Measurements from ENCODE around the gene NBL1.

NBL1 gene

GRCh38 chr1:19646377-19647319, 2.5 kb downstream of the NBL1 start:
- no peak for DNase-seq (ENCODE audit: low read depth, low spot score)

- no peak for DNase-seq (ENCODE audit: low read depth, low spot score)
Measured at GRCh38 chr1:19647643-19648042, 3.5 kb downstream of the NBL1 start.

- no peak for DNase-seq (ENCODE audit: low read depth, low spot score)
Measured at GRCh38 chr1:19648239-19648638, 4.1 kb downstream of the NBL1 start.

- no peak for DNase-seq (ENCODE audit: low read depth, low spot score)
Measured at GRCh38 chr1:19648689-19649088, 4.6 kb downstream of the NBL1 start.

GRCh38 chr1:19650416-19651140, 6.5 kb downstream of the NBL1 start:
- no peak for DNase-seq (ENCODE audit: low read depth, low spot score)

- DNase-seq (ENCODE audit: low read depth, low spot score): no peak
Measured at GRCh38 chr1:19651141-19651737, 7.1 kb downstream of the NBL1 start.

GRCh38 chr1:19654386-19654785, 10.3 kb downstream of the NBL1 start:
- DNase-seq (ENCODE audit: low read depth, low spot score): no peak

GRCh38 chr1:19654886-19655717, 11.0 kb downstream of the NBL1 start:
- no peak for DNase-seq (ENCODE audit: low read depth, low spot score)

GRCh38 chr1:19655718-19656080, 11.6 kb downstream of the NBL1 start:
- no peak for DNase-seq (ENCODE audit: low read depth, low spot score)

- no peak for DNase-seq (ENCODE audit: low read depth, low spot score)
Measured at GRCh38 chr1:19656134-19656779, 12.1 kb downstream of the NBL1 start.

- no peak for DNase-seq (ENCODE audit: low read depth, low spot score)
Measured at GRCh38 chr1:19656780-19657466, 12.8 kb downstream of the NBL1 start.

- no peak for DNase-seq (ENCODE audit: low read depth, low spot score)
Measured at GRCh38 chr1:19657511-19657910, 13.4 kb downstream of the NBL1 start.

- DNase-seq (ENCODE audit: low read depth, low spot score): no peak
Measured at GRCh38 chr1:19658186-19658585, 14.1 kb downstream of the NBL1 start.

GRCh38 chr1:19661721-19662228, 17.7 kb downstream of the NBL1 start:
- DNase-seq (ENCODE audit: low read depth, low spot score): no peak

GRCh38 chr1:19662313-19662712, 18.2 kb downstream of the NBL1 start:
- DNase-seq (ENCODE audit: low read depth, low spot score): no peak

- no peak for DNase-seq (ENCODE audit: low read depth, low spot score)
Measured at GRCh38 chr1:19664453-19665185, 20.5 kb downstream of the NBL1 start, which contains the start of gene HTR6. HTR6 (plus strand) TSS chr1:19664875; CDS start chr1:19665754, 879 bp downstream.

- no peak for DNase-seq (ENCODE audit: low read depth, low spot score)
Measured at GRCh38 chr1:19665186-19665495, 21.0 kb downstream of the NBL1 start.

- DNase-seq (ENCODE audit: low read depth, low spot score): no peak
Measured at GRCh38 chr1:19665496-19666465, 21.7 kb downstream of the NBL1 start.

All from activated naive CD8-positive, alpha-beta T cell treated with anti-CD3 and anti-CD28 coated beads, Interleukin-2, amount 50 U/mL, for 16 hours (primary cell).